ENCODE measurements around the gene ACSBG1.

GRCh38 chr15:78200276-78200930 is 34.0 kb downstream of the ACSBG1 start:
- TF ChIP-seq EZH2 (IDR thresholded peaks at IDR 0.05; ENCODE audit: low read length, missing control alignments) (no peak), CTCF (conservative IDR thresholded peaks at IDR 0.05 in 1 of 2, IDR thresholded peaks at IDR 0.05 in 1 of 2; ENCODE audit: low read depth in 1 of 2, low read length in 2 of 2) (no peak)

Measured in fibroblast of lung (primary cell).